Measurements from ENCODE around the gene MAMLD1. TPM values are rescaled to one million over a fixed set of nuclear protein-coding genes. Genes with fewer than 3 reads are reported as not detected.

MAMLD1 gene
- total and polyA plus RNA-seq, 9 of the 15 experiments (the other 6 are each of a cell fraction or from before 2014, with no cell fraction given), result 0.12 to 0.18 TPM; not detected in 7

GRCh38 chrX:150436195-150436594, 73.1 kb downstream of the MAMLD1 start:
- no peaks in the 10 kb centered on the region for H3K27me3 ChIP-seq (ENCODE audit: control insufficient read depth in 2 of 2, insufficient read depth in 2 of 2, low read length in 2 of 2)
- no peaks in the 10 kb centered on the region for H3K9me1 ChIP-seq (ENCODE audit: control insufficient read depth, insufficient read depth, low read length)
- no peaks in the 10 kb centered on the region for H4K20me1 ChIP-seq (replicated peaks; ENCODE audit: control insufficient read depth, insufficient read depth, low read length)
- ChIA-PET CTCF (ENCODE audit: low intra/inter-chr PET ratio) (no interaction called here), POLR2A (no interaction called here)
- H2AFZ ChIP-seq (ENCODE audit: low read depth, low read length), result no peak overlapping the region
- no peak overlapping the region for H3K9ac ChIP-seq (ENCODE audit: insufficient read depth in 1 of 2, low read depth in 2 of 2, low read length in 2 of 2)
- ATAC-seq, result no peak
- DNase-seq (ENCODE audit: extremely low read depth in 1 of 4, low spot score in 3 of 4), result no peak
- no peak overlapping the region for H3K4me3 ChIP-seq
- no peak overlapping the region for H3K27ac ChIP-seq (ENCODE audit: extremely low read depth, low read depth, low read length)
- FAIRE-seq, result no peak
- no peaks in the 10 kb centered on the region for H3K36me3 ChIP-seq (ENCODE audit: control insufficient read depth, insufficient read depth, low read length)
- in situ Hi-C loops (cut with MboI) (no loop called here), intact Hi-C loops (cut with micrococcal nuclease) (no loop called here)
- H3K79me2 ChIP-seq (ENCODE audit: control insufficient read depth, insufficient read depth, low read length), result no peaks in the 10 kb centered on the region
- no peaks in the 10 kb centered on the region for H3K9me3 ChIP-seq (replicated peaks; ENCODE audit: control insufficient read depth, insufficient read depth, low read depth, low read length)
- no peaks in the 10 kb centered on the region for H3K4me1 ChIP-seq (replicated peaks in 1 of 2; ENCODE audit: control insufficient read depth in 2 of 2, insufficient read depth in 2 of 2, low read length in 2 of 2)
- no TSS peak for BruUV-seq (replicated peaks)
- H3K4me2 ChIP-seq (ENCODE audit: insufficient read depth, low read length), result no peak overlapping the region
- TF ChIP-seq ZNF277 (CRISPR knock-in tag; IDR thresholded peaks at IDR 0.05; ENCODE audit: borderline replicate concordance) (no peak), RBM39 (optimal IDR thresholded peaks at IDR 0.05; ENCODE audit: low read depth, low read length) (no peak), C11orf30 (IDR thresholded peaks at IDR 0.05; ENCODE audit: low read depth) (0 out of 2 replicates have a peak, but pooled peaks have one; percentile 19), KLF1 (tag; IDR thresholded peaks at IDR 0.05) (no peak), ZNF239 (CRISPR knock-in tag; IDR thresholded peaks at IDR 0.05) (no peak), ARID2 (IDR thresholded peaks at IDR 0.05) (no peak), REST (IDR thresholded peaks at IDR 0.05; ENCODE audit: borderline replicate concordance) (no peak), REST (CRISPR knock-in tag; IDR thresholded peaks at IDR 0.05; ENCODE audit: low read depth) (no peak), TRIM28 (IDR thresholded peaks at IDR 0.05) (no peak), ZNF436 (CRISPR knock-in tag; IDR thresholded peaks at IDR 0.05) (no peak), CEBPB (tag; IDR thresholded peaks at IDR 0.05) (no peak), ZNF347 (CRISPR knock-in tag; IDR thresholded peaks at IDR 0.05; ENCODE audit: low read depth) (no peak), MTA3 (IDR thresholded peaks at IDR 0.05; ENCODE audit: borderline replicate concordance) (no peak), KDM1A (IDR thresholded peaks at IDR 0.05) (no peak), NFXL1 (CRISPR knock-in tag; IDR thresholded peaks at IDR 0.05) (no peak), ZNF316 (IDR thresholded peaks at IDR 0.05) (peak; percentile 49; the same call in 1 of the 2 replicates), ELF4 (CRISPR knock-in tag; IDR thresholded peaks at IDR 0.05) (no peak), CBX2 (IDR thresholded peaks at IDR 0.05; ENCODE audit: insufficient read depth, low read length, poor library complexity, severe bottlenecking) (no peak)

Data from K562 (cell line).